AG04450 (cell line): Measurements from ENCODE around the gene CDKAL1. TPM values are rescaled to one million over a fixed set of nuclear protein-coding genes. Genes with fewer than 3 reads are reported as not detected.

Source experiments
- CTCF ChIA-PET: fragments of 300-600, 350-600 bp; formaldehyde crosslinking; extraction: SDS; loops from one replicate; lab custom pipeline; 2022; ENCODE audit warnings: antibody characterized with exemption, inconsistent platforms; lab: Charles Lee
- POLR2A ChIA-PET: fragments of 350-600 bp; formaldehyde crosslinking; extraction: SDS; loops from one replicate; lab custom pipeline; 2021; ENCODE audit warnings: antibody characterized with exemption, inconsistent platforms; lab: Yijun Ruan, JAX
- DNase-seq: peaks from one replicate; pipeline ENCODE4 v3.0.0-alpha.2; 2011; ENCODE audit warnings: low read depth, low spot score
- H3K27ac ChIP-seq: one replicate; pipeline ENCODE4 v1.5.1; 2012; ENCODE audit warnings: low read depth, low read length, control low read depth
- H3K27me3 ChIP-seq: one replicate; pipeline ENCODE4 v1.6.0; 2012; ENCODE audit warnings: low read length; ENCODE audit not compliant: control insufficient read depth, insufficient read depth
- H3K4me3 ChIP-seq: 2 replicates; pipeline ENCODE4 v1.5.1; 2011; ENCODE audit warnings: mild to moderate bottlenecking, low read depth, low read length, control low read depth
- H3K9me3 ChIP-seq: 2 replicates; pipeline ENCODE4 v1.5.1; 2012; ENCODE audit warnings: low read length; ENCODE audit not compliant: control insufficient read depth, insufficient read depth
- polyA plus RNA-seq: library from polyadenylated mRNA; depleted of rRNA; stranded (reverse); fragments of >200 nt; gene quantifications from 2 replicates; pipeline ENCODE4 v1.2.3, GENCODE V29; 2011; rRNA removed
- small RNA-seq: library from RNA; depleted of rRNA; stranded (forward); fragments of <200 nt; gene quantifications from one replicate; pipeline ENCODE3, GENCODE V24; 2012; ENCODE audit warnings: low read depth; ENCODE audit not compliant: insufficient read length
- TF ChIP-seq, protein P1 (sequence below): IDR thresholded peaks from 2 replicates; pipeline ENCODE4 v1.5.1; 2011; ENCODE audit warnings: low read depth, low read length, control low read depth, inconsistent platforms

CDKAL1 gene
- polyA plus RNA-seq, 1 experiment, result 9.2 TPM

DNA sequence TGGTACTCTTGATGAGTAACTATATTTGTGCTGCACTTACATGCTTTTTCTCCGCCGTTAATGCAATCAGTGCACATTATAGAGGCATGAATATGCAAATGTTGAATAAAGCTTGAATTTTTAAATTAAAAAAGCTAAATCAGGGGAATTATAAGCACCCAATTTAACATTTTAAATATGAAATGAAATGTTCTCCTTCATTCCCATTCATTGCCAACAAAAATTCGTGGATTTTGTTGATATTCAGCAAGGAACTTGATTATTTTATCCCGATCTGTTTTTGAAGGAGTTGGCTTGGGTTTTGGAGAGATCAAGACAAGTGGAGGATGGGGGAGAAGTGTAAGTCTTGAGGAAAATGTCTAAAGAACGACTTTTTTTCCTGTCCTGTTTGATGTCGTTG is 740.6 kb downstream of the CDKAL1 start:
- no peaks in the 10 kb centered on the region for H3K27me3 ChIP-seq
- no peak for DNase-seq
- no peaks in the 10 kb centered on the region for H3K9me3 ChIP-seq
- POLR2A ChIA-PET, result no interaction called here
- TF ChIP-seq, protein P1, sequence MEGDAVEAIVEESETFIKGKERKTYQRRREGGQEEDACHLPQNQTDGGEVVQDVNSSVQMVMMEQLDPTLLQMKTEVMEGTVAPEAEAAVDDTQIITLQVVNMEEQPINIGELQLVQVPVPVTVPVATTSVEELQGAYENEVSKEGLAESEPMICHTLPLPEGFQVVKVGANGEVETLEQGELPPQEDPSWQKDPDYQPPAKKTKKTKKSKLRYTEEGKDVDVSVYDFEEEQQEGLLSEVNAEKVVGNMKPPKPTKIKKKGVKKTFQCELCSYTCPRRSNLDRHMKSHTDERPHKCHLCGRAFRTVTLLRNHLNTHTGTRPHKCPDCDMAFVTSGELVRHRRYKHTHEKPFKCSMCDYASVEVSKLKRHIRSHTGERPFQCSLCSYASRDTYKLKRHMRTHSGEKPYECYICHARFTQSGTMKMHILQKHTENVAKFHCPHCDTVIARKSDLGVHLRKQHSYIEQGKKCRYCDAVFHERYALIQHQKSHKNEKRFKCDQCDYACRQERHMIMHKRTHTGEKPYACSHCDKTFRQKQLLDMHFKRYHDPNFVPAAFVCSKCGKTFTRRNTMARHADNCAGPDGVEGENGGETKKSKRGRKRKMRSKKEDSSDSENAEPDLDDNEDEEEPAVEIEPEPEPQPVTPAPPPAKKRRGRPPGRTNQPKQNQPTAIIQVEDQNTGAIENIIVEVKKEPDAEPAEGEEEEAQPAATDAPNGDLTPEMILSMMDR, result no peak
- CTCF ChIA-PET, result no interaction called here
- H3K27ac ChIP-seq, result no peak overlapping the region
- no peak overlapping the region for H3K4me3 ChIP-seq

DNA sequence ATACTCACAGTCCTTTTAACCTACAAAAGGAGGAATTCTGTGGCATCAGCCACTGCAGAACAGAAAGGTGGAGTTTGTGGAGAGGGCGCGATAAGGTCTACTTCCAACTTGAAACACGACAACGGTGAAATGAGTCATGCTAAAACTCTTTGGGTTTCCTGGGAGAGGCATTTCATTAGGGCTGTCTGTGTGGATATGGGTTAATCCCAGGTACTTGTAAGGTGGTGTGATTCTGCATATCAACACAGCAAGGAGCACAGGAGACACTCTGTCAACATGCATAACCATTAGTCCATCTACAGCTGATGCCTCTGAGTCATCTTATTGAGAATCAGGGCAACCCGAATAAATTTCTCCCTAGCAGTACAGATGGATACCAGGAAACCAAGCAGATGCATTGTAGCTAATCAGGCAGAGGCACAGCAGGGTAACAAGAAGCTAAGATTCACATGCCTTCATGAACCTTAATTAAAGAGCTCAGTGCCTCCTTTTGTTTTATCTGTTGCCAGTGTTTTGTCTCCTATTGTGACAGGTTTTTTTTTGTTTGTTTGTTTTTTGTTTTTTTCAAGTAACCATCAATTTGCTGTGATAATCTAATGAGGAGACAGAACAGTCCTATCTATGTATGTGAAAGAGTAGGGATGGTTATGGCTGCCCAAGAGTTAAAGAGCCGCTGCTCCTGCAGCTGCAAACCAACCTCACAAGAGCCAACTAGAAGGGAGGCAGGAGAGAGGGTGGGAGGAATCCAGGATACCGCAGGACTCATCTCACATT is 743.5 kb downstream of the CDKAL1 start:
- Histone ChIP-seq H3K4me3 (no peak overlapping the region), H3K27ac (no peak overlapping the region), H3K9me3 (no peaks in the 10 kb centered on the region), H3K27me3 (no peaks in the 10 kb centered on the region)
- ChIA-PET CTCF (no interaction called here), POLR2A (no interaction called here)
- TF ChIP-seq, protein P1, result no peak
- DNase-seq, result no peak

DNA sequence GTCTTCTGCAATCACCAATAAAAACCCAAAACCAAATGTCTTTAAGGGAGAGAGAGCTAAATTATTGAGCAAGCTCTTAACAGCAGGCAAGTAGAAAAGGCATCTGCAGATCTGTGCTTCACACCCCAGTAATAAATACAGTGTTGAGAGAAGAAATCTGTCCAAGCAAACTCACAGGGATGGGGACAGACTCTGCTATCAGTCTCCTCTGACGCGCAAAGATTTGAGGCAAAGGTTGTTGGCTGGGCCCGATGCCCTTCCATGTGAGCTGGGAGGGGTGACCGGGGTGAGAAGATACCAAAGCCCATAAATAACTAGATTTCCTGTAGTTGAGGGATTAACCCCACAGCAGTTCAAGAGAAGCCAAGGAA is 744.1 kb downstream of the CDKAL1 start:
- DNase-seq, result no peak
- Histone ChIP-seq H3K9me3 (no peaks in the 10 kb centered on the region), H3K4me3 (no peak overlapping the region), H3K27ac (no peak overlapping the region), H3K27me3 (no peaks in the 10 kb centered on the region)
- ChIA-PET CTCF (no interaction called here), POLR2A (no interaction called here)
- TF ChIP-seq, protein P1, result no peak

DNA sequence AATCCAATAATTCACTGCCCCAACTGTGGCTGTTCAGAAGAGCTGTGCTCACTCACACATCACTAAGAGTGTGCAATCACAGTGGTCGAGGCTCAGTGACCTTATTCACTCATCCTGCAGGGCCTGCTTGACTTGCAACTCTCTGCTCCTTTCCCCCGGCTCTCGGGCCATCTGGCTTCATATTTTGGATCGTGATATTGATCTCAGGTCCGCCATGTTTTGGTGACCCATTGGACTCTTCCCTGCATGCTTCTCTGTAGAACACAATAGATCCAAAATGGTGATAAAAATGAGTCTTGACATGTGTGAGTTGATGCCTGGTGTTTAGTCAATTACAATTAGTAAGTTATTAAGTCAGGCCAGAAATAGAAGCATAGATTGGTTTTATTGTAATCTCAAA is 745.4 kb downstream of the CDKAL1 start:
- CTCF ChIA-PET, result no interaction called here
- no peaks in the 10 kb centered on the region for H3K9me3 ChIP-seq
- POLR2A ChIA-PET, result no interaction called here
- TF ChIP-seq, protein P1, result no peak
- DNase-seq, result no peak
- no peak overlapping the region for H3K27ac ChIP-seq
- H3K4me3 ChIP-seq, result no peak overlapping the region
- H3K27me3 ChIP-seq, result no peaks in the 10 kb centered on the region

DNA sequence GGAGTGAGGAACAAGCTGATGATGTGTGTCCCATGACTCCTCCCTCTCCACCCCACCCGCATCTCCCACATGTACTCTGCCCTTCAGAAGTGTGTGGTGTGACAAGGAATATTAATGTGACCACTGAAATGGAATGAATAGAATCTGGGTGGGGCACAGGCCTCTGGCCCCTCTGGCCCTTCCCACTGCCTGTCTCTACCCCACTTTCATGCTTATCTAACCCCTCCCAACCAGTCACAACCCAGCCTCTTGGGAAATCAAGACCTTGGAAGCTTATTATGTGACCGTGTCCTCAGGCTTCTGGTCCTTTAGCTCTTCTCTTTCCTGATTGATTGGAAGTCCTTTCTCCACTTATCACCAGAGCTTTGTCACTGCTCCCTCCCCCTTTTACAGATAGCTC is 747.1 kb downstream of the CDKAL1 start:
- H3K27ac ChIP-seq, result no peak overlapping the region
- H3K9me3 ChIP-seq, result no peaks in the 10 kb centered on the region
- no peaks in the 10 kb centered on the region for H3K27me3 ChIP-seq
- ChIA-PET POLR2A (no interaction called here), CTCF (no interaction called here)
- H3K4me3 ChIP-seq, result no peak overlapping the region
- no peak for DNase-seq
- TF ChIP-seq, protein P1, result no peak

Small RNA genes within 50 kb of the gene (small RNA-seq; reads per million reads assigned to genes)
- gene RF00019, result not detected
- gene RNU6-150P, result not detected

Other genes with a start within 250 kb of the CDKAL1 start
- 10.4 and 10.7 TPM in 2 replicates for gene E2F3, start 132.6 kb upstream of the CDKAL1 start, polyA plus RNA-seq